ENCODE data around the gene BRK1. TPM values are rescaled to one million over a fixed set of nuclear protein-coding genes. Genes with fewer than 3 reads are reported as not detected.
A peak's percentile ranks its signal among the peaks of the same experiment; 100 is the strongest.
"Not testable (repeated sequence)": the region's sequence is repeated elsewhere in the genome, so short reads cannot be mapped to it uniquely, and the experiment has no call there.

Gene BRK1
- polyA plus RNA-seq, 2 of the 4 experiments (the other 2 are of a cell fraction) = 189 to 191 TPM

- H3K4me2 ChIP-seq = peak overlapping the region; percentile 57
- 16% methylated on average over 6 of the region's 6 CpGs for WGBS (ENCODE audit: missing lambda C conversion rate)
- CTCF ChIA-PET = interaction anchor here (0.8 to 3.1 kb wide), 9 partner anchors 9 to 107 kb away, joined by 3 to 19 read pairs (median 5); no protein-coding TSS in a partner anchor
Measured at GRCh38 chr3:10173926-10174435, 58.5 kb downstream of the BRK1 start.

GRCh38 chr3:10175334-10175733 is 59.9 kb downstream of the BRK1 start:
- CTCF ChIA-PET = interaction anchor here (1.8 to 2.4 kb wide), 2 partner anchors 11 to 15 kb away, joined by 7 to 8 read pairs; no protein-coding TSS in a partner anchor
- H3K4me2 ChIP-seq; FAIRE-seq; DNase-seq (ENCODE audit: low read depth in 1 of 2, low spot score in 1 of 2); H3K4me3 ChIP-seq; ATAC-seq; H3K9me3 ChIP-seq: not testable (repeated sequence)
- Histone ChIP-seq H3K27ac (peak overlapping the region in 1 of 2 experiments; percentile 81; a peak in 3 of 6 replicates), H3K4me1 (peaks cover 33% of the 10 kb centered on the region)
- POLR2A ChIA-PET = interaction anchor here (0.7 kb wide), 1 partner anchor 8 kb away, joined by 9 read pairs; no protein-coding TSS in a partner anchor
- WGBS (ENCODE audit: missing lambda C conversion rate) = 95% methylated on average over 7 of the region's 7 CpGs

More at GRCh38 chr3:10173926-10174435, 58.5 kb downstream of the BRK1 start:
- Histone ChIP-seq H3K4me1 (peaks cover 45% of the 10 kb centered on the region), H3K4me3 (no peak overlapping the region), H3K27ac (peak overlapping the region; percentile 72 to 81), H3K9me3 (no peaks in the 10 kb centered on the region)
- FAIRE-seq = no peak
- peak; percentile 79 to 93 for ATAC-seq
- peak in 1 of 2 experiments; percentile 40; a peak in 2 of 5 replicates for TF ChIP-seq JUN (IDR thresholded peaks at IDR 0.05)
- TF ChIP-seq CBX8 (IDR thresholded peaks at IDR 0.05) = no peak
- TF ChIP-seq NFE2L2 (conservative IDR thresholded peaks at IDR 0.05; ENCODE audit: low read length) = no peak
- no peak for TF ChIP-seq POLR2A (IDR thresholded peaks at IDR 0.05; ENCODE audit: low read length)
- no peak for TF ChIP-seq HEYL (CRISPR knock-in tag; IDR thresholded peaks at IDR 0.05)
- TF ChIP-seq JUNB (IDR thresholded peaks at IDR 0.05) = peak; percentile 35
- no peak for TF ChIP-seq MAZ (IDR thresholded peaks at IDR 0.05; ENCODE audit: borderline replicate concordance, low read depth, low read length)
- TF ChIP-seq ATOH8 (CRISPR knock-in tag; IDR thresholded peaks at IDR 0.05; ENCODE audit: low read depth) = no peak
- no peak for TF ChIP-seq PHF8 (IDR thresholded peaks at IDR 0.05; ENCODE audit: borderline replicate concordance, low read depth)
- TF ChIP-seq FOSL2 (IDR thresholded peaks at IDR 0.05) = no peak
- peak; percentile 69 for TF ChIP-seq FOSL2 (CRISPR knock-in tag; IDR thresholded peaks at IDR 0.05)
- TF ChIP-seq CHD2 (IDR thresholded peaks at IDR 0.05; ENCODE audit: low read length, partially characterized antibody) = no peak
- no peak for TF ChIP-seq BCL3 (IDR thresholded peaks at IDR 0.05)
- no peak for TF ChIP-seq RFX5 (IDR thresholded peaks at IDR 0.05)
- no peak for TF ChIP-seq HOXB5 (CRISPR knock-in tag; IDR thresholded peaks at IDR 0.05)
- peak; percentile 18 to 66; a peak in 2 of 5 replicates for TF ChIP-seq EP300 (IDR thresholded peaks at IDR 0.05)
- TF ChIP-seq CHD4 (IDR thresholded peaks at IDR 0.05; ENCODE audit: borderline replicate concordance) = no peak
- no peak for TF ChIP-seq ZC3H11A (IDR thresholded peaks at IDR 0.05)
- peak; percentile 73 to 85 for TF ChIP-seq CEBPB (IDR thresholded peaks at IDR 0.05)
- no peak for TF ChIP-seq MAX (IDR thresholded peaks at IDR 0.05)
- no peak for TF ChIP-seq ELK1 (IDR thresholded peaks at IDR 0.05; ENCODE audit: low read depth, low read length)
- no peak for TF ChIP-seq RAD21 (conservative IDR thresholded peaks at IDR 0.05 in 1 of 2, IDR thresholded peaks at IDR 0.05 in 1 of 2)
- POLR2A ChIA-PET = interaction anchor here (0.8 to 2.0 kb wide), 3 partner anchors 8 to 33 kb away, joined by 3 to 9 read pairs (median 3); no protein-coding TSS in a partner anchor
- peak; percentile 62 to 77 for DNase-seq (ENCODE audit: low read depth in 1 of 2, low spot score in 1 of 2)

- ATAC-seq; FAIRE-seq; H3K27ac ChIP-seq; H3K9me3 ChIP-seq; POLR2A ChIA-PET; H3K4me2 ChIP-seq; H3K4me3 ChIP-seq; DNase-seq (ENCODE audit: low read depth in 1 of 2, low spot score in 1 of 2): not testable (repeated sequence)
- CTCF ChIA-PET = interaction anchor here (0.7 to 2.4 kb wide), 2 partner anchors 14 to 83 kb away, joined by 3 to 8 read pairs; no protein-coding TSS in a partner anchor
- peaks cover 25% of the 10 kb centered on the region for H3K4me1 ChIP-seq
- WGBS (ENCODE audit: missing lambda C conversion rate) = 91% methylated on average over 4 of the region's 4 CpGs
Measured at GRCh38 chr3:10176150-10176549, 60.7 kb downstream of the BRK1 start.

Other genes with a start within 250 kb of the BRK1 start
- 6.3 and 10.4 TPM in 2 replicates for gene CIDEC, start 235.4 kb upstream of the BRK1 start, polyA plus RNA-seq (2011; rRNA removed)
- gene CIDEC, start 235.4 kb upstream of the BRK1 start, polyA plus RNA-seq (2017; fragmentation: RNase III; extraction: RNeasy Plus Mini Kit Qiagen cat#74134 plus additional on column Dnase treatment) = 2.0 to 3.3 TPM (median 2.8 TPM) in 3 replicates
- 63.2 and 79.3 TPM in 2 replicates for gene JAGN1, start 225.1 kb upstream of the BRK1 start, polyA plus RNA-seq (2011; rRNA removed)
- gene JAGN1, start 225.1 kb upstream of the BRK1 start, polyA plus RNA-seq (2017; fragmentation: RNase III; extraction: RNeasy Plus Mini Kit Qiagen cat#74134 plus additional on column Dnase treatment) = 48.6 to 53.7 TPM (median 49.6 TPM) in 3 replicates
- 0.53 and 0.60 TPM in 2 replicates for gene IL17RE, start 212.8 kb upstream of the BRK1 start, polyA plus RNA-seq (2011; rRNA removed)
- 0.44 to 0.67 TPM (median 0.47 TPM) in 3 replicates for gene IL17RE, start 212.8 kb upstream of the BRK1 start, polyA plus RNA-seq (2017; fragmentation: RNase III; extraction: RNeasy Plus Mini Kit Qiagen cat#74134 plus additional on column Dnase treatment)
- gene IL17RC, start 198.6 kb upstream of the BRK1 start, polyA plus RNA-seq (2011; rRNA removed) = 7.7 and 12.2 TPM in 2 replicates
- 9.1 to 9.8 TPM (median 9.4 TPM) in 3 replicates for gene IL17RC, start 198.6 kb upstream of the BRK1 start, polyA plus RNA-seq (2017; fragmentation: RNase III; extraction: RNeasy Plus Mini Kit Qiagen cat#74134 plus additional on column Dnase treatment)
- gene CRELD1, start 181.8 kb upstream of the BRK1 start, polyA plus RNA-seq (2011; rRNA removed) = 13.1 and 13.9 TPM in 2 replicates
- gene CRELD1, start 181.8 kb upstream of the BRK1 start, polyA plus RNA-seq (2017; fragmentation: RNase III; extraction: RNeasy Plus Mini Kit Qiagen cat#74134 plus additional on column Dnase treatment) = 9.8 to 13.6 TPM (median 11.1 TPM) in 3 replicates
- 0.50 and 0.53 TPM in 2 replicates for gene PRRT3, start 163.3 kb upstream of the BRK1 start, polyA plus RNA-seq (2011; rRNA removed)
- gene PRRT3, start 163.3 kb upstream of the BRK1 start, polyA plus RNA-seq (2017; fragmentation: RNase III; extraction: RNeasy Plus Mini Kit Qiagen cat#74134 plus additional on column Dnase treatment) = 1.1 to 1.3 TPM (median 1.1 TPM) in 3 replicates
- gene EMC3, start 128.8 kb upstream of the BRK1 start, polyA plus RNA-seq (2011; rRNA removed) = 133 and 170 TPM in 2 replicates
- 63.5 to 72.9 TPM (median 65.0 TPM) in 3 replicates for gene EMC3, start 128.8 kb upstream of the BRK1 start, polyA plus RNA-seq (2017; fragmentation: RNase III; extraction: RNeasy Plus Mini Kit Qiagen cat#74134 plus additional on column Dnase treatment)
- 37.7 and 44.3 TPM in 2 replicates for gene FANCD2, start 89.2 kb upstream of the BRK1 start, polyA plus RNA-seq (2011; rRNA removed)
- 25.1 to 27.9 TPM (median 26.9 TPM) in 3 replicates for gene FANCD2, start 89.2 kb upstream of the BRK1 start, polyA plus RNA-seq (2017; fragmentation: RNase III; extraction: RNeasy Plus Mini Kit Qiagen cat#74134 plus additional on column Dnase treatment)
- gene FANCD2OS, start 7.4 kb upstream of the BRK1 start, polyA plus RNA-seq (2011; rRNA removed) = not detected in 2 replicates
- gene FANCD2OS, start 7.4 kb upstream of the BRK1 start, polyA plus RNA-seq (2017; fragmentation: RNase III; extraction: RNeasy Plus Mini Kit Qiagen cat#74134 plus additional on column Dnase treatment) = not detected in 3 replicates
- gene VHL, start 26.1 kb downstream of the BRK1 start, polyA plus RNA-seq (2011; rRNA removed) = 19.7 and 23.8 TPM in 2 replicates
- 40.7 to 41.4 TPM (median 41.2 TPM) in 3 replicates for gene VHL, start 26.1 kb downstream of the BRK1 start, polyA plus RNA-seq (2017; fragmentation: RNase III; extraction: RNeasy Plus Mini Kit Qiagen cat#74134 plus additional on column Dnase treatment)
- 12.5 and 15.3 TPM in 2 replicates for gene IRAK2, start 49.2 kb downstream of the BRK1 start, polyA plus RNA-seq (2011; rRNA removed)
- gene IRAK2, start 49.2 kb downstream of the BRK1 start, polyA plus RNA-seq (2017; fragmentation: RNase III; extraction: RNeasy Plus Mini Kit Qiagen cat#74134 plus additional on column Dnase treatment) = 7.8 to 9.1 TPM (median 7.9 TPM) in 3 replicates
- gene TATDN2, start 132.8 kb downstream of the BRK1 start, polyA plus RNA-seq (2011; rRNA removed) = 22.4 and 27.6 TPM in 2 replicates
- 31.7 to 36.0 TPM (median 34.9 TPM) in 3 replicates for gene TATDN2, start 132.8 kb downstream of the BRK1 start, polyA plus RNA-seq (2017; fragmentation: RNase III; extraction: RNeasy Plus Mini Kit Qiagen cat#74134 plus additional on column Dnase treatment)
- gene GHRL, start 177.3 kb downstream of the BRK1 start, polyA plus RNA-seq (2011; rRNA removed) = not detected in 2 replicates
- 0.31 TPM in 1 of 3 replicates, not detected in the others for gene GHRL, start 177.3 kb downstream of the BRK1 start, polyA plus RNA-seq (2017; fragmentation: RNase III; extraction: RNeasy Plus Mini Kit Qiagen cat#74134 plus additional on column Dnase treatment)
- gene SEC13, start 205.4 kb downstream of the BRK1 start, polyA plus RNA-seq (2011; rRNA removed) = 107 and 121 TPM in 2 replicates
- 176 to 188 TPM (median 181 TPM) in 3 replicates for gene SEC13, start 205.4 kb downstream of the BRK1 start, polyA plus RNA-seq (2017; fragmentation: RNase III; extraction: RNeasy Plus Mini Kit Qiagen cat#74134 plus additional on column Dnase treatment)

Measured in A549 (cell line).